Activated T-cell treated with anti-CD3 and anti-CD28 coated beads for 4 hours (primary cell): Measurements from ENCODE around the gene CLDN12.

Source experiments
- DNase-seq: peaks from one replicate; pipeline ENCODE4 v3.0.0-alpha.2; 2020

The CLDN12 gene

GRCh38 chr7:90403174-90404113 is at the start of gene CLDN12:
TSS of gene CLDN12 (plus strand) at chr7:90403461. CDS start at chr7:90412677, 9,216 bp downstream.
- DNase-seq = peak; percentile 54

GRCh38 chr7:90383422-90383821 is 19.8 kb upstream of the CLDN12 start:
- no peak for DNase-seq

- DNase-seq = no peak
Observed at GRCh38 chr7:90383861-90384260, 19.4 kb upstream of the CLDN12 start.

GRCh38 chr7:90384433-90384832 is 18.8 kb upstream of the CLDN12 start:
- DNase-seq = no peak

- no peak for DNase-seq
Observed at GRCh38 chr7:90387470-90388240, 15.6 kb upstream of the CLDN12 start.

GRCh38 chr7:90390926-90391325 is 12.3 kb upstream of the CLDN12 start:
- DNase-seq = no peak

GRCh38 chr7:90391488-90391887 is 11.8 kb upstream of the CLDN12 start:
- DNase-seq = no peak

GRCh38 chr7:90396420-90396819 is 6.8 kb upstream of the CLDN12 start:
- DNase-seq = no peak

- no peak for DNase-seq
Observed at GRCh38 chr7:90401989-90402388, 1.3 kb upstream of the CLDN12 start.

GRCh38 chr7:90402785-90403173 is 482 bp upstream of the CLDN12 start:
- no peak for DNase-seq

- DNase-seq = no peak
Observed at GRCh38 chr7:90404777-90405176, 1.5 kb downstream of the CLDN12 start.

GRCh38 chr7:90407484-90407821 is 4.2 kb downstream of the CLDN12 start:
- no peak for DNase-seq

GRCh38 chr7:90408142-90408541 is 4.9 kb downstream of the CLDN12 start:
- no peak for DNase-seq

GRCh38 chr7:90409667-90410066 is 6.4 kb downstream of the CLDN12 start:
- DNase-seq = no peak

GRCh38 chr7:90411510-90411909 is 8.2 kb downstream of the CLDN12 start:
- DNase-seq = no peak

GRCh38 chr7:90412458-90413184 is 9.4 kb downstream of the CLDN12 start:
- no peak for DNase-seq

- no peak for DNase-seq
Observed at GRCh38 chr7:90413185-90413528, 9.9 kb downstream of the CLDN12 start.

GRCh38 chr7:90421651-90422050 is 18.4 kb downstream of the CLDN12 start:
- no peak for DNase-seq

GRCh38 chr7:90424720-90425119 is 21.5 kb downstream of the CLDN12 start:
- DNase-seq = no peak

- no peak for DNase-seq
Observed at GRCh38 chr7:90425376-90425775, 22.1 kb downstream of the CLDN12 start.

GRCh38 chr7:90430614-90431460 is 27.6 kb downstream of the CLDN12 start:
- DNase-seq = no peak

- no peak for DNase-seq
Observed at GRCh38 chr7:90432752-90433151, 29.5 kb downstream of the CLDN12 start.

GRCh38 chr7:90433221-90433620 is 30.0 kb downstream of the CLDN12 start:
- DNase-seq = no peak
